Ecto neural progenitor cell (in vitro differentiated cells): Measurements from ENCODE around the gene CNNM2.
"Not testable (repeated sequence)": the region's sequence is repeated elsewhere in the genome, so short reads cannot be mapped to it uniquely, and the experiment has no call there.

ENCODE experiments used
- DNase-seq: peaks from one replicate; pipeline ENCODE4 v3.0.0-alpha.2; 2018; ENCODE audit warnings: low spot score

The CNNM2 gene

GRCh38 chr10:103109821-103110220 lies 191.7 kb downstream of the CNNM2 start:
- no peak for DNase-seq

GRCh38 chr10:103110407-103110806 lies 192.3 kb downstream of the CNNM2 start:
- no peak for DNase-seq

DNA sequence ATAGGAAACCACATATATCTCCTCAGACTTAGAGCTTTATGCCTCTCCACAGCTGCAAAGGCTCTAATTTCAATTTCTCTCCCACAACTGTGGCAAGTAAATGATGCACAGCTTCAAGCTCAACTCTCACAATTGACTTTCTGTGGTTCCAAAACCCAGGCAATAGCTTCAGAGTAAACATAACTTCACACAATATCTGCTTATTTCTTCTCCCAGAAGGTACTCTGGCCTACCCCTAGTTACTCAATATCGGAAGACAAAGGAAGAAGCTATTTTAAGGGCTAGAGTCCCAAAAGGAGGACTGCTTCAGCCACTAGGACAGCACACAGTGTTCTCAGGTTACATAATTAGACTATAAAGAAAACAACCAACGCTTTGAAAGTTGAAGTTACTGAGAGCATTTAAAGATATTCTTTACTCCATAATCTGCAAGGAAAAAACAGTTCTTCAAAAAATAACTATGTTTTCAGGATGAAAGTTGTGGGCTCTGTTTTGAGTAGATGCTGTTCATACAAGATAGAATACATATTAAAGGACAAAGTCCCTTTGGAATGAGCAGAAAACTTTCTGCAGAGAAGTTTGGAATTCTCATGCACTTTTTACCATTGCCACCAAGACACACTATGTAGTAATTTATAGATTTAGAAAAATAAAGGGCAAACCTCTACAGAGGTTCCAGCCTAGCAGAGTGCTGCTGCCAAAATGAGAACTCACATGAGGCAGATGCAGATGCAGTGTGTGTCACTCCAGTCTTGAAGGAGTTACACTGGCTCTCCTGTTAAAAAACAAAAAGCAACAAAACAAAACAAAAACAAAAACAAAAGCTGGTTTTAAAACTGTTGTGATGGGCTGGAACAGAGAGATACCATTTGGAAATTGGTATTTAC lies 193.2 kb downstream of the CNNM2 start:
- no peak for DNase-seq

DNA sequence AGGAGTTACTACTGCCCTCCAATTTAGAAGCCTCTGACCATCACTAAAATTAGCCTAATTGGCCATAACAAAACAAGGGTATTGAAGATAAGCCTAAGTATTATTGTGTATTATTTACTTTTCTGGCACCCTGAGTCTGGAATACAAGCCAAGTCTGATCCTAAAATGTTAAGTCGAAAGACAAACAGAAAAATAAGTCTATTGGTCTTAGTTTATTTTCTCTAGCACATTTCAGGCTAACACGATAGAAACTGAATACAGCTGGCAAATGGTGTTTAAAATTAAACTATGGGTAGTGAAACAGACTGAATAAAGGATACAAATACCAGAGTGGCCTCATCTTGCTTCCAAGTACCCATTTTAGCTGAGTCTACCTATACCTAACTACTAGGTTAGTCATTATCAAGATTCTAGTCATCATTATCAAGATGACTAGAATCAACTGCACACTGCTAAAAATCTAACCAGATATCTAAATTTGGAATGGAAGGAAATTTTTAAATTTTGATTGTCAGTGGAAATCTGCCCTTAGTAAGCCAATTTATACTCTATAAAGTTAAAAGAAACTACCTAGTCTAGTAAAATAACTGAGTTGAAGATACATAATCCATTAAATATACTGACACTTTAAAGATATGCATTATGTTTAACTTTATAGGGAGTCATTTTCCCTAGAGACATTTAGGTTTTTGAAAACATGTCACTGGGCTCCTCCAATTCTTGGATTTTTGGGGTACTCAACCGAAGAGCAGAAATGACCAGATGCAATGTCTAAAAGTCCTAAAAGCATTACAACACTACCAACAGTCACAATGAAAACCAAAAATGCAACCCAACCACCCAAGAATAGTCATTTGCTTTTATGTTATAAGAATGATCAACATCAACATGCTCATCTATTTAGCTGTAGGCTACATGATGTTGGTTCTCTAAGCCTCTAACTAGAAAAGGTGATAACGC lies 194.1 kb downstream of the CNNM2 start:
- DNase-seq, result no peak

DNA sequence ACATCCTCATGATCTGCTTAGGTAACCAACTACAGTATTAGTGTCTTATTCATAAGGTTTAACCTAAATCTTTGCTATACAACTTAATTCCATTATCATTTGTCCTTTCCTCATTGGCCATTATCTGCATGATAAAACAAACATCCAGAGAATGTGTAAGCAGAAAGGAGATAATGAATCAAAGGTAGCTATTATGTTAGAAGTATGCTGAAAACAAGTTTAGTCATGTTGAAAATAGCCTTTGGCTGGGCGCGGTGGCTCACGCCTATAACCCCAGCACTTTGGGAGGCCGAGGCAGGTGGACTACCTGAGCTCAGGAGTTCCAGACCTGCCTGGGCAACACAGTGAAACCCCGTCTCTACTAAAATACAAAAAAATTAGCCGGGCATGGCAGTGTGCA lies 196.8 kb downstream of the CNNM2 start:
- no peak for DNase-seq

DNA sequence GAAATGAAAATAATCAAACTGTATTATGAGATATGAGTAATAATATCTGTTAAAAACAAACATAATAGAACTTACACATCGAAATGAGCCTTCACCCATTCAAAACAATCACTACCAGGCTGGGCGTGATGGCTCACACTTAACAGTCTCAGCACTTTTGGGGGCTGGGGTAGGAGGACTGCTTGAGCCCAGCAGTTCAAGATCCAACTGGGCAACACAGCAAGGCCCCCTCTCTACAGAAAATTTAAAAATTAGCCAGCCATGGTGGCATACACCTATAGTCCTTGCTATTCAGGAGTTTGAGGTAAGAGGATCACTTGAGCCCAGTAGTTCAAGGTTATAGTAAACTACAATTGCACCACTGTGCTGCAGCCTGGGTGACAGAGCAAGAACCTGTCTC lies 199.2 kb downstream of the CNNM2 start:
- DNase-seq, result no peak

DNA sequence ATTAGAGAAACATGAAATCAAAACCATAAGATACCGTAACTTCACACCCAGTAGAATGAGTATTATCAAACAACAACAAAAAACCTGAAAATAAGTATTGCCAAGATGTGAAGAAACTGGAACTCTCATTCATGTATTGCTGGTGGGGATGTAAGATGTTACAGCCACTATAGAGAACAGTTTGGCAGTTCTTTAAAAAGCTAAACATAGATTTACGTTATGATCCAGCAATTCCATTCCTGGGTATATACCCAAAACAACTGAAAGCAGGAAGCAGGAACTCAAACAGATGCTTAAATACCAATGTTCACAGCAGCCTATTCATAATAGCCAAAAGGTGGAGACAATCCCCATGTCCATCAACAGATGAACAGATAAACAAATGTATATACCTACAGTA lies 202.5 kb downstream of the CNNM2 start:
- DNase-seq, result no peak

GRCh38 chr10:103120977-103121735 lies 203.1 kb downstream of the CNNM2 start:
- no peak for DNase-seq

GRCh38 chr10:103123282-103124024 lies 205.4 kb downstream of the CNNM2 start:
- DNase-seq, result no peak

DNA sequence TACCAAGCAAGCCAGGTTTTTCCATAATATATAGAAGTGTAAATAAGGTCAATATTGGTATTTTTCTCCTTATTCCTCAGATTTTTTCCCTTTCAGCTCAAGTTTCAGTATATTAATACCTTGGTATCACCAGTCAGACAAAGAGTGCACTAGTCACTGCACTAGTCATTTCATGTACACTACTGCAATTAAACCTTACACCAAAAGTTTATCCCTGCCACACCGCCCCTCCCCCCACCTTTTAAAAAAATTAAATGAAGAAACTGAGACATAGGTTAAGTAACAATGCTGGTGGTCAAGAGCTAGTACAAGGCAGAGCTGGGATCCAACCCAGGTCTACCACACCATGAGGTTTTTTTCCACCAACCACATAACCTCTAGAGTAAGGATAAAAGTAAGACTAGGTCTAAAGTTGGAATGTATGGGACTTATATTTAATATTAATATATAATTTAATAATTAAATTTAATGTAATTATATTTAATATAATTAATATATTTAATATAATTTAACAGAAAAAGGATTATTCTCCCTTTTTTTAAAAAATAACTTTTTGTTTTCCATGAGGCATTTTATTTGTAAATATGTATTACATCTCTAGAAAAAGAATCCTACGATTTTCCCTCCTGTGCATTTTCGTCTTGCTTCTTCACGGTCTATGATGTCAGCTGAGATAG lies 206.5 kb downstream of the CNNM2 start:
- DNase-seq, result no peak

- DNase-seq, result no peak
These were observed 207.5 kb downstream of the CNNM2 start for GRCh38 chr10:103125323-103126267.

DNA sequence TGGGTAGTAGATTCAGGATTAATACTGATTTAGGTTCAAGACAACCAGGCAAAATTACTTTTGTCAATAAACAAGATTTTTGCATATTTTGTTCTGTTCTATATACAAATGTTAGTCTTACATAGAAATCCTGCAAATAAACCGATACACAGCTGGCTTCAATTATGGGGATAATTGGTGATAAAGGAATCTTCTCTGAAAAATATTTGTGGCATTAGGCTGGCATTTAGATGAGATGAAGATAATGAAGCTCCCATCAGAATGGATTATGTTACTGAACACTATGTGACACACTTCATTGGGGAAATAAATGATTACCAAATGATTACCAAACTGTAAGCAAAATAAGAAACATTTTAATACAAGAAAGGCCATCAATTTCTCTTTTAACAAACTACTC lies 209.1 kb downstream of the CNNM2 start:
- no peak for DNase-seq

DNA sequence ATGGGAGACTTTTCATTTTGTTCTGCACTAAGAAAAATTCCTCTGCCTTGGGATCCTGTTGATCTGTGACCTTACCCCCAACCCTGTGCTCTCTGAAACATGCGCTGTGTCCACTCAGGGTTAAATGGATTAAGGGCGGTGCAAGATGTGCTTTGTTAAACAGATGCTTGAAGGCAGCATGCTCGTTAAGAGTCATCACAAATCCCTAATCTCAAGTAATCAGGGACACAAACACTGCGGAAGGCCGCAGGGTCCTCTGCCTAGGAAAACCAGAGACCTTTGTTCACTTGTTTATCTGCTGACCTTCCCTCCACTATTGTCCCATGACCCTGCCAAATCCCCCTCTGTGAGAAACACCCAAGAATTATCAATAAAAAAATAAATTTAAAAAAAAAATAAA lies 212.1 kb downstream of the CNNM2 start:
- not testable (repeated sequence) for DNase-seq

DNA sequence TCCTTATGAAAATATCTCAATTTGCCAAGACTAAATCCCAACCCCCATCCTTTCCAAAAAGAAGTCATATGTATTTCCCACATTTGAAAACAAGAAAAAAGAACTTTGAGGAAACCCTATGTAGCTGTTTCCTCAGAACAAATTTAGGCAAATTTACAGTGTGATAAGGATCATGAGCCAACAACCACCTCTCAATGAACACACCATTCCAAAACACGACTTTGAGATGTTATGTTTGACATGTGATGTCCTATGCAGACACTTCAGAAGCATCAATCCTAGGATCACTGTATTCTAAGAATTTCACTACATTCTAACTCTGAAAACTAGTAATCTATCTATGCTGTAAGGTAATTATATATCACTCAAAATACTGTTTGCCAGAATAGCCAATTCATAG lies 212.8 kb downstream of the CNNM2 start:
- DNase-seq, result no peak

GRCh38 chr10:103135168-103135567 lies 217.1 kb downstream of the CNNM2 start:
- not testable (repeated sequence) for DNase-seq

- DNase-seq, result no peak
These were observed 221.7 kb downstream of the CNNM2 start for GRCh38 chr10:103139803-103140202.
